ENCODE measurements around the gene IL5RA. TPM values are rescaled to one million over a fixed set of nuclear protein-coding genes. Genes with fewer than 3 reads are reported as not detected.

The IL5RA gene
- total and polyA plus RNA-seq, 10 of the 15 experiments (the other 5 are each of a cell fraction or from before 2014, with no cell fraction given) = 0.04 to 0.53 (median 0.14) TPM; not detected in 6

- ChIA-PET SMC1A (ENCODE audit: uncharacterized antibody, unreplicated experiment) (interaction anchor here (1.5 to 1.6 kb wide), 2 partner anchors 12 to 28 kb away, joined by 4 to 5 read pairs; no protein-coding TSS in a partner anchor), CTCF (no interaction called here), RAD21 (ENCODE audit: unreplicated experiment) (no interaction called here), POLR2A (no interaction called here)
- Histone ChIP-seq H3K4me1 (ENCODE audit: control insufficient read depth, insufficient read depth, low read length) (peaks cover 33% of the 10 kb centered on the region), H4K20me1 (ENCODE audit: control insufficient read depth, insufficient read depth) (no peaks in the 10 kb centered on the region), H3K27ac (ENCODE audit: control insufficient read depth, insufficient read depth) (no peak overlapping the region), H3K36me3 (ENCODE audit: control insufficient read depth in 2 of 2, insufficient read depth in 2 of 2, low read length in 1 of 2) (no peaks in the 10 kb centered on the region), H3K9me3 (replicated peaks; ENCODE audit: control insufficient read depth, insufficient read depth, low read length) (no peaks in the 10 kb centered on the region), H3K79me2 (ENCODE audit: control insufficient read depth, insufficient read depth, low read length) (no peaks in the 10 kb centered on the region), H3K4me3 (no peak overlapping the region), H3K9ac (ENCODE audit: control insufficient read depth, insufficient read depth, low read length) (no peak overlapping the region), H3K27me3 (replicated peaks in 1 of 2; ENCODE audit: control insufficient read depth in 2 of 2, insufficient read depth in 2 of 2, low read length in 1 of 2) (no peaks in the 10 kb centered on the region), H2AFZ (ENCODE audit: control insufficient read depth, low read depth, low read length) (no peak overlapping the region; the same call in 1 of the 2 replicates), H3K4me2 (ENCODE audit: control insufficient read depth, insufficient read depth) (peak overlapping the region; percentile 68)
- WGBS (ENCODE audit: insufficient coverage, insufficient replicate concordance, low lambda C conversion rate, missing lambda C conversion rate) = 43% methylated on average over 7 of the region's 7 CpGs
- in situ Hi-C loops (cut with MboI) = no loop called here
- BruUV-seq (replicated peaks) = no TSS peak
- intact Hi-C loops (cut with micrococcal nuclease; ENCODE audit: unreplicated experiment) = no loop called here
- ATAC-seq (peak; percentile 63), FAIRE-seq (no peak), DNase-seq (ENCODE audit: low read depth, low spot score) (no peak)
- TF ChIP-seq LARP7 (IDR thresholded peaks at IDR 0.05) = no peak
- TF ChIP-seq NBN (IDR thresholded peaks at IDR 0.05) = no peak
- 0 out of 2 replicates have a peak, but pooled peaks have one; percentile 31 for TF ChIP-seq EED (IDR thresholded peaks at IDR 0.05; ENCODE audit: low read depth)
- TF ChIP-seq STAT3 (IDR thresholded peaks at IDR 0.05; ENCODE audit: low read depth, low read length) = no peak
- TF ChIP-seq CREB1 (IDR thresholded peaks at IDR 0.05; ENCODE audit: low read depth) = no peak
- TF ChIP-seq DPF2 (IDR thresholded peaks at IDR 0.05) = no peak
- no peak for TF ChIP-seq ZBED1 (IDR thresholded peaks at IDR 0.05; ENCODE audit: borderline replicate concordance)
- TF ChIP-seq BCL11A (IDR thresholded peaks at IDR 0.05; ENCODE audit: low read depth, low read length) = no peak
- TF ChIP-seq ATF7 (IDR thresholded peaks at IDR 0.05; ENCODE audit: low read depth) = no peak
- no peak for TF ChIP-seq RELA (IDR thresholded peaks at IDR 0.05; ENCODE audit: borderline replicate concordance, partially characterized antibody)
- no peak for TF ChIP-seq ETV6 (conservative IDR thresholded peaks at IDR 0.05 in 1 of 2, IDR thresholded peaks at IDR 0.05 in 1 of 2; ENCODE audit: borderline replicate concordance in 1 of 2, low read depth in 1 of 2)
- TF ChIP-seq SPI1 (IDR thresholded peaks at IDR 0.05; ENCODE audit: borderline replicate concordance, insufficient read depth, low read depth, low read length) = peak; percentile 24; the same call in 1 of the 2 replicates
- no peak for TF ChIP-seq RCOR1 (conservative IDR thresholded peaks at IDR 0.05; ENCODE audit: low read depth, low read length)
- no peak for TF ChIP-seq HSF1 (IDR thresholded peaks at IDR 0.05; ENCODE audit: low read depth, low read length)
- no peak for TF ChIP-seq ZNF207 (IDR thresholded peaks at IDR 0.05; ENCODE audit: borderline replicate concordance)
- TF ChIP-seq NFYB (IDR thresholded peaks at IDR 0.05; ENCODE audit: insufficient read depth, low read depth, low read length) = no peak
- no peak for TF ChIP-seq NR2F1 (conservative IDR thresholded peaks at IDR 0.05)
- TF ChIP-seq SMC3 (IDR thresholded peaks at IDR 0.05; ENCODE audit: borderline replicate concordance, low read length) = no peak
- TF ChIP-seq IKZF2 (IDR thresholded peaks at IDR 0.05) = peak in 1 of 2 experiments; percentile 53; a peak in 1 of 4 replicates
Measured at GRCh38 chr3:3110749-3111361, 681 bp upstream of the IL5RA start.

All from GM12878 (cell line).